H9 (cell line): Measurements from ENCODE around the gene KCNIP3. TPM values are rescaled to one million over a fixed set of nuclear protein-coding genes. Genes with fewer than 3 reads are reported as not detected.
"Not testable (repeated sequence)": the region's sequence is repeated elsewhere in the genome, so short reads cannot be mapped to it uniquely, and the experiment has no call there.

Experiments
- DNase-seq: peaks from one replicate; pipeline ENCODE4 v3.0.0-alpha.2; 2017
- H2AFZ ChIP-seq: one replicate; pipeline ENCODE4 v1.6.1; 2013; ENCODE audit warnings: mild to moderate bottlenecking, low read length, control low read depth, moderate library complexity
- H2AK5ac ChIP-seq: 2 replicates; pipeline ENCODE4 v1.6.1; 2013; ENCODE audit warnings: low read length, control low read depth, mixed read lengths; ENCODE audit not compliant: insufficient read length
- H2BK120ac ChIP-seq: one replicate; pipeline ENCODE4 v1.6.1; 2013; ENCODE audit warnings: low read depth, mild to moderate bottlenecking, low read length, control low read depth, inconsistent platforms; ENCODE audit not compliant: poor library complexity, severe bottlenecking
- H2BK12ac ChIP-seq: 2 replicates; pipeline ENCODE4 v1.6.1; 2013; ENCODE audit warnings: low read length, control low read depth, mixed read lengths, low read depth; ENCODE audit not compliant: insufficient read length
- H2BK15ac ChIP-seq: 2 replicates; pipeline ENCODE4 v1.6.1; 2013; ENCODE audit warnings: low read depth, low read length, control low read depth
- H2BK20ac ChIP-seq: one replicate; pipeline ENCODE4 v1.6.1; 2013; ENCODE audit warnings: low read depth, mild to moderate bottlenecking, low read length, control low read depth, inconsistent platforms; ENCODE audit not compliant: poor library complexity, severe bottlenecking
- H2BK5ac ChIP-seq: 2 replicates; pipeline ENCODE4 v1.6.1; 2013; ENCODE audit warnings: low read length, control low read depth, mixed read lengths; ENCODE audit not compliant: insufficient read length
- H3K14ac ChIP-seq: 2 replicates; pipeline ENCODE4 v1.6.1; 2013; ENCODE audit warnings: low read length, control low read depth; ENCODE audit not compliant: insufficient read depth
- H3K18ac ChIP-seq: 2 replicates; pipeline ENCODE4 v1.6.1; 2013; ENCODE audit warnings: low read depth, mild to moderate bottlenecking, mixed read lengths, low read length, control low read depth; ENCODE audit not compliant: insufficient read length
- H3K23ac ChIP-seq: 2 replicates; pipeline ENCODE4 v1.6.1; 2013; ENCODE audit warnings: low read length, control low read depth, mixed read lengths, low read depth; ENCODE audit not compliant: insufficient read length
- H3K23me2 ChIP-seq: 2 replicates; pipeline ENCODE4 v1.6.1; 2013; ENCODE audit warnings: low read depth, mild to moderate bottlenecking, mixed read lengths, low read length, control low read depth; ENCODE audit not compliant: insufficient read length, poor library complexity, severe bottlenecking
- H3K27ac ChIP-seq: 2 replicates; pipeline ENCODE4 v1.5.1; 2013; ENCODE audit warnings: low read length, control low read depth, mixed read lengths, low read depth; ENCODE audit not compliant: insufficient read length
- H3K27me3 ChIP-seq: 2 replicates; pipeline ENCODE4 v1.6.1; 2013; ENCODE audit warnings: low read length, control low read depth, inconsistent platforms; ENCODE audit not compliant: insufficient read depth
- H3K4ac ChIP-seq: 2 replicates; pipeline ENCODE4 v1.6.1; 2013; ENCODE audit warnings: low read depth, mild to moderate bottlenecking, control low read depth, inconsistent platforms, low read length, moderate library complexity
- H3K4me1 ChIP-seq: 2 replicates; pipeline ENCODE4 v1.6.1; 2013; ENCODE audit warnings: low read length, control low read depth, inconsistent platforms; ENCODE audit not compliant: insufficient read depth
- H3K4me2 ChIP-seq: 2 replicates; pipeline ENCODE4 v1.6.1; 2013; ENCODE audit warnings: low read length, control low read depth, mixed read lengths; ENCODE audit not compliant: insufficient read length, insufficient read depth
- H3K56ac ChIP-seq: 2 replicates; pipeline ENCODE4 v1.6.1; 2013; ENCODE audit warnings: low read depth, mild to moderate bottlenecking, mixed read lengths, low read length, control low read depth; ENCODE audit not compliant: insufficient read length
- H3K79me1 ChIP-seq: 2 replicates; pipeline ENCODE4 v1.6.1; 2013; ENCODE audit warnings: low read depth, mild to moderate bottlenecking, moderate library complexity, low read length, control low read depth, inconsistent platforms; ENCODE audit not compliant: insufficient read depth, poor library complexity, severe bottlenecking
- H3K79me2 ChIP-seq: 2 replicates; pipeline ENCODE4 v1.6.1; 2013; ENCODE audit warnings: low read length, control low read depth, inconsistent platforms; ENCODE audit not compliant: insufficient read depth
- H3K9ac ChIP-seq: 2 replicates; pipeline ENCODE4 v1.6.1; 2013; ENCODE audit warnings: low read length, control low read depth, mixed read lengths; ENCODE audit not compliant: insufficient read length; ENCODE audit errors: extremely low read depth
- H3K9me3 ChIP-seq: one replicate; pipeline ENCODE4 v1.6.1; 2013; ENCODE audit warnings: low read depth, low read length, inconsistent platforms; ENCODE audit not compliant: control insufficient read depth
- H3T11ph ChIP-seq: one replicate; pipeline ENCODE4 v1.6.1; 2013; ENCODE audit warnings: mild to moderate bottlenecking, low read length, control low read depth, inconsistent platforms
- H4K20me1 ChIP-seq: one replicate; pipeline ENCODE4 v1.6.1; 2013; ENCODE audit not compliant: control insufficient read depth, insufficient read length, insufficient read depth
- H4K5ac ChIP-seq: 2 replicates; pipeline ENCODE4 v1.6.1; 2013; ENCODE audit warnings: low read depth, mild to moderate bottlenecking, mixed read lengths, low read length, control low read depth; ENCODE audit not compliant: insufficient read length
- H4K8ac ChIP-seq: replicated peaks from 2 replicates; pipeline ENCODE4 v1.6.1; 2013; ENCODE audit warnings: low read length, control low read depth, mixed read lengths, low read depth; ENCODE audit not compliant: insufficient read length
- H4K91ac ChIP-seq: 2 replicates; pipeline ENCODE4 v1.6.1; 2013; ENCODE audit warnings: low read depth, mild to moderate bottlenecking, moderate library complexity, mixed read lengths, low read length, control low read depth; ENCODE audit not compliant: insufficient read length
- H3K27ac Mint-ChIP-seq, 3 experiments: 2 replicates in 2 of 3; 3 replicates in 1 of 3; pipeline ENCODE4 v1.8.0; 2020 to 2021; ENCODE audit warnings: mixed read lengths in 3 of 3, mild to moderate bottlenecking in 1 of 3, moderate library complexity in 1 of 3
- H3K27me3 Mint-ChIP-seq: 2 replicates; pipeline ENCODE4 v1.8.0; 2021; ENCODE audit warnings: low read depth, mild to moderate bottlenecking, moderate library complexity, mixed read lengths
- H3K36me3 Mint-ChIP-seq, 3 experiments: 2 replicates in 2 of 3; 3 replicates in 1 of 3; pipeline ENCODE4 v1.8.0; 2020 to 2021; ENCODE audit warnings: low read depth in 3 of 3, mixed read lengths in 3 of 3; ENCODE audit not compliant: insufficient read depth in 1 of 3
- H3K4me1 Mint-ChIP-seq, 2 experiments: 2 replicates each; pipeline ENCODE4 v1.8.0; 2020; ENCODE audit warnings: mixed read lengths in 2 of 2
- H3K4me3 Mint-ChIP-seq, 2 experiments: 2 replicates in 1 of 2; 3 replicates in 1 of 2; pipeline ENCODE4 v1.8.0; 2020 to 2021; ENCODE audit warnings: mild to moderate bottlenecking in 2 of 2, mixed read lengths in 2 of 2, moderate library complexity in 1 of 2
- H3K9me3 Mint-ChIP-seq, 2 experiments: 2 replicates in 1 of 2; 3 replicates in 1 of 2; pipeline ENCODE4 v1.8.0; 2020; ENCODE audit warnings: mild to moderate bottlenecking in 2 of 2, mixed read lengths in 2 of 2, moderate library complexity in 1 of 2
- CTCF ChIP-seq: fragments of 200-600 bp; sonication (generic); conservative IDR thresholded peaks from 3 replicates; pipeline ENCODE4 v1.8.0; 2021; ENCODE audit warnings: antibody characterized with exemption, mild to moderate bottlenecking
- WGBS: extraction: QIAGEN DNeasy Blood & Tissue Kit; methylation state at CpG from one replicate; pipeline ENCODE4 v1.1.7; 2013; ENCODE audit warnings: missing lambda C conversion rate, low lambda C conversion rate, mixed read lengths; ENCODE audit not compliant: insufficient read length; ENCODE audit errors: extremely low coverage; 5-methylcytosine and 5-hydroxymethylcytosine counted together
- total RNA-seq: library from RNA; stranded (reverse); gene quantifications from 2 replicates; pipeline ENCODE4 v1.2.1, GENCODE V29; 2021

Gene KCNIP3
- total RNA-seq, 1 experiment from 2014 or later, result 1.5 TPM

- no CpG with 5 or more reads among the region's 10 CpGs for WGBS
- H3K9ac ChIP-seq, result no peak overlapping the region
- H2BK5ac ChIP-seq, result no peak overlapping the region
- H3K4me3 Mint-ChIP-seq, result no peak overlapping the region
- TF ChIP-seq CTCF, result no peak
- no peak overlapping the region for H3K4me2 ChIP-seq
- no peak overlapping the region; the same call in 1 of the 2 replicates for H3K14ac ChIP-seq
- H3K9me3 ChIP-seq, result no peaks in the 10 kb centered on the region
- no peak overlapping the region for H2BK120ac ChIP-seq
- H2BK12ac ChIP-seq, result no peak overlapping the region
- no peak overlapping the region for H3K18ac ChIP-seq
- H3K4ac ChIP-seq, result no peak overlapping the region
- H4K20me1 ChIP-seq, result no peaks in the 10 kb centered on the region
- H2AFZ ChIP-seq, result no peak overlapping the region
- H3K23ac ChIP-seq, result no peak overlapping the region
- DNase-seq, result peak; percentile 14
- H3K27ac ChIP-seq, result no peak overlapping the region
- H3K9me3 Mint-ChIP-seq, result peaks cover 0 to 1% of the 10 kb centered on the region in 2 experiments; a peak in 1 of 5 replicates
- H4K8ac ChIP-seq, result no peak overlapping the region
- H3K4me1 Mint-ChIP-seq, result peaks cover 5 to 6% of the 10 kb centered on the region in 2 experiments; a peak in 2 of 4 replicates
- H2AK5ac ChIP-seq, result no peak overlapping the region
- no peak overlapping the region for H4K5ac ChIP-seq
- H3K79me1 ChIP-seq, result no peaks in the 10 kb centered on the region
- no peak overlapping the region for H2BK15ac ChIP-seq
- no peaks in the 10 kb centered on the region for H3K36me3 Mint-ChIP-seq
- H3T11ph ChIP-seq, result no peak overlapping the region
- no peaks in the 10 kb centered on the region for H3K23me2 ChIP-seq
- H4K91ac ChIP-seq, result no peak overlapping the region
- H3K27me3 Mint-ChIP-seq, result no peaks in the 10 kb centered on the region; the same call in none of the 2 replicates
- H3K56ac ChIP-seq, result no peak overlapping the region
- no peaks in the 10 kb centered on the region for H3K79me2 ChIP-seq
- no peaks in the 10 kb centered on the region for H3K27me3 ChIP-seq
- H2BK20ac ChIP-seq, result no peak overlapping the region
- H3K4me1 ChIP-seq, result no peaks in the 10 kb centered on the region; the same call in 1 of the 2 replicates
- H3K27ac Mint-ChIP-seq, result peak overlapping the region in 1 of 3 experiments; percentile 70; a peak in 1 of 7 replicates
Measured at GRCh38 chr2:95269036-95269680, 28.0 kb upstream of the KCNIP3 start.

GRCh38 chr2:95269745-95270144, 27.4 kb upstream of the KCNIP3 start:
- no CpG with 5 or more reads among the region's 5 CpGs for WGBS

More at GRCh38 chr2:95269745-95270144, 27.4 kb upstream of the KCNIP3 start:
- H3K27ac ChIP-seq, DNase-seq, H3T11ph ChIP-seq, H2BK20ac ChIP-seq, H4K5ac ChIP-seq, H3K4ac ChIP-seq, H3K56ac ChIP-seq, H2BK12ac ChIP-seq, H3K27me3 Mint-ChIP-seq, H2AK5ac ChIP-seq, H3K79me2 ChIP-seq, H2BK15ac ChIP-seq, H3K23ac ChIP-seq, H3K36me3 Mint-ChIP-seq, H3K9me3 Mint-ChIP-seq, H3K9ac ChIP-seq, H3K18ac ChIP-seq, H4K20me1 ChIP-seq, H4K8ac ChIP-seq, H2BK5ac ChIP-seq, H2AFZ ChIP-seq, H3K4me3 Mint-ChIP-seq, H3K23me2 ChIP-seq, H3K79me1 ChIP-seq, H3K4me1 ChIP-seq, H3K9me3 ChIP-seq, H3K27ac Mint-ChIP-seq, H4K91ac ChIP-seq, H3K27me3 ChIP-seq, H3K4me2 ChIP-seq, H3K14ac ChIP-seq, H2BK120ac ChIP-seq: not testable (repeated sequence)
- peaks cover 9 to 12% of the 10 kb centered on the region in 2 experiments for H3K4me1 Mint-ChIP-seq
